Activated T-cell treated with anti-CD3 and anti-CD28 coated beads, Interleukin-2, amount 50 U/mL, for 24 hours (primary cell): Measurements from ENCODE around the gene NAP1L4.

Source experiments
- DNase-seq: peaks from one replicate; pipeline ENCODE4 v3.0.0-alpha.2; 2020
- H3K27ac Mint-ChIP-seq: 2 replicates; pipeline ENCODE4 v1.8.0; 2020; ENCODE audit warnings: mild to moderate bottlenecking, mixed read lengths
- H3K27me3 Mint-ChIP-seq: 2 replicates; pipeline ENCODE4 v1.8.0; 2020; ENCODE audit warnings: mixed read lengths
- H3K36me3 Mint-ChIP-seq: 2 replicates; pipeline ENCODE4 v1.8.0; 2020; ENCODE audit warnings: low read depth, mixed read lengths
- H3K4me1 Mint-ChIP-seq: 2 replicates; pipeline ENCODE4 v1.8.0; 2020; ENCODE audit warnings: low read depth, mixed read lengths
- H3K4me3 Mint-ChIP-seq: 2 replicates; pipeline ENCODE4 v1.8.0; 2020; ENCODE audit warnings: mild to moderate bottlenecking, moderate library complexity, mixed read lengths
- H3K9me3 Mint-ChIP-seq: 2 replicates; pipeline ENCODE4 v1.8.0; 2020; ENCODE audit warnings: mixed read lengths

NAP1L4 gene

GRCh38 chr11:3003396-3004231 lies 11.5 kb upstream of the NAP1L4 start:
- H3K36me3 Mint-ChIP-seq = peaks cover 91% of the 10 kb centered on the region
- no peak for DNase-seq
- H3K9me3 Mint-ChIP-seq = no peaks in the 10 kb centered on the region
- no peaks in the 10 kb centered on the region for H3K27me3 Mint-ChIP-seq
- peak overlapping the region; percentile 9 for H3K27ac Mint-ChIP-seq
- H3K4me3 Mint-ChIP-seq = no peak overlapping the region
- peaks cover 12% of the 10 kb centered on the region for H3K4me1 Mint-ChIP-seq

- Mint-ChIP-seq H3K4me3 (no peak overlapping the region), H3K27ac (peak overlapping the region; percentile 9), H3K4me1 (peaks cover 9% of the 10 kb centered on the region), H3K36me3 (peaks cover 84% of the 10 kb centered on the region), H3K9me3 (no peaks in the 10 kb centered on the region), H3K27me3 (no peaks in the 10 kb centered on the region)
- no peak for DNase-seq
Observed at GRCh38 chr11:3002871-3003270, 10.7 kb upstream of the NAP1L4 start.

- Mint-ChIP-seq H3K27ac (peak overlapping the region; percentile 9), H3K36me3 (peaks cover 79% of the 10 kb centered on the region), H3K9me3 (no peaks in the 10 kb centered on the region), H3K27me3 (no peaks in the 10 kb centered on the region), H3K4me3 (no peak overlapping the region), H3K4me1 (peaks cover 4% of the 10 kb centered on the region)
- DNase-seq = no peak
Observed at GRCh38 chr11:3002351-3002861, 10.3 kb upstream of the NAP1L4 start.

- DNase-seq = no peak
- H3K4me3 Mint-ChIP-seq = no peak overlapping the region
- H3K9me3 Mint-ChIP-seq = no peaks in the 10 kb centered on the region
- no peak overlapping the region for H3K27ac Mint-ChIP-seq
- peaks cover 75% of the 10 kb centered on the region for H3K36me3 Mint-ChIP-seq
- H3K4me1 Mint-ChIP-seq = no peaks in the 10 kb centered on the region
- H3K27me3 Mint-ChIP-seq = no peaks in the 10 kb centered on the region
Observed at GRCh38 chr11:3001496-3001895, 9.4 kb upstream of the NAP1L4 start.

DNA sequence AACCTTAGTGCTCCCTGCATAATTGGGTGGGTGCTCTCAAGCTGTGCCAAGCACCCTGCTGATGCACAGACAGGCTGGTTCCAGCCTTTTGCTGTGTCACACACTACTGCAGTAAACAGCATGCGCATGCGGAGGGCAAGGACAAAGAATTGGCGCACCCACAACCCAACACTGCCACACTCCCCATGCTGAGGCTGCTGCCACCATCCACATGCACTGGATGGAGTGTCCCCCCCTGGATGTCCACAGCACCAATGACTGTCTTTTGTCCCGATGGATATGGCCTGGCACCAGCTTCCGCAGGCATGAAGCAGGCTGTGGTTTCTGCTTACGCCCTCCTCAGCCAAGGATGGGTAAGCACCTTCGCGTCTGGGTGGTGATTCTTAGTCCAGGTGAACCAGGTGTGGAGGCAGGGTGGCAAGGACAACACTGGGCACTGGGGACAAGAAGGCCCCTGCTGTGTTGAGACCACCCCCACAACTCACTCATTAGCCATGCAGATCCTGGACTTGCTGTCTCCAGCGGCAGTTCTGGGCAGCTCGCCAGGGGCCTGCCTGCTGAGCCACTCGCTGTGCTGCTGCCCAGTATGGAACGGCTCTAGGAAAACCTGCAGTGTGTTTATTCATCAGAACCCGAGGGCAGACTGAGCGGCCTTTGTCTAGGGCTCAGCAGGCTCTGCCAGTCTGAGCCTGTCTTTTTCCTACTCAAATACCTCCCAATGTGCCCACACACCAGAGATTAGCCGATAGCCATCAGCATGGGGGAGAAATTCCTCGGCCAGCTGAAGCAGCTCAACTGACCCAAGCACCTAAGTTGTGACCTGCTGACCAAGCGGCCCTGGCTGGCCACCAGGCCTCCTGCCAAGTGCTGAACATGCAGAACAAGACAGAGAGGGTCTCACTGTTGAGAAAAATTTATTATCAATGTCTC lies 8.2 kb upstream of the NAP1L4 start:
- H3K27ac Mint-ChIP-seq = no peak overlapping the region
- H3K36me3 Mint-ChIP-seq = peaks cover 65% of the 10 kb centered on the region
- H3K27me3 Mint-ChIP-seq = no peaks in the 10 kb centered on the region
- H3K9me3 Mint-ChIP-seq = no peaks in the 10 kb centered on the region
- no peaks in the 10 kb centered on the region for H3K4me1 Mint-ChIP-seq
- peak; percentile 20 for DNase-seq
- H3K4me3 Mint-ChIP-seq = no peak overlapping the region

DNA sequence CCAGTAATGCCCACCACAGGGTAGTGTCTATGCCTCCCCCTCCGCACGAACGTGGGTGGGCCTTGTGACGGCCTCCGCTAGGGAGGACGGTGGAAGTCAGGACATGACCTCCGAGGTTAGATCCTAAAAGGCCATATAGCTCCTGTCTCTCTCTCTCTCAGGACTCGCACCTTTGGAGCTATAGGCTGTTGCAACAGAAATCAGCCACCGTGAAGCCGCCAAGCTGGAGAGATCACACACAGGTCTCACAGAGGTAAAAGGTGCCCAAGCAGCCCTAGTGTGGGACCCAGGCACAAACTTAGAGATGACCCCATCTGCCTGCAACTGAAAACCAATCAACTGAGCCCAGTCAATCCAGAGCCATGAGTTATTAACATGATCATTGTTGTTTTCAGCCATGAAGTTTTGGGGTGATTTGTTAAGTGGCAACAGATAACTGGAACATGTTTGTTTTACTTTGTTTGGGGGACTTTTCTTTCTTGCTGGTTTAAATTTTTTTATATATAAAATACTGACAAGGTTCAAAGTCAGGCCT lies 7.4 kb upstream of the NAP1L4 start:
- H3K4me1 Mint-ChIP-seq = no peaks in the 10 kb centered on the region

GRCh38 chr11:2998073-2998850 lies 6.1 kb upstream of the NAP1L4 start:
- H3K9me3 Mint-ChIP-seq = no peaks in the 10 kb centered on the region
- no peaks in the 10 kb centered on the region for H3K4me1 Mint-ChIP-seq
- DNase-seq = peak; percentile 15
- peaks cover 48% of the 10 kb centered on the region for H3K36me3 Mint-ChIP-seq
- H3K27me3 Mint-ChIP-seq = no peaks in the 10 kb centered on the region
- H3K27ac Mint-ChIP-seq = no peak overlapping the region
- no peak overlapping the region for H3K4me3 Mint-ChIP-seq

More for the DNA sequence above, 7.4 kb upstream of the NAP1L4 start:
- H3K9me3 Mint-ChIP-seq = no peaks in the 10 kb centered on the region
- H3K36me3 Mint-ChIP-seq = peaks cover 60% of the 10 kb centered on the region
- peak overlapping the region; percentile 22 for H3K27ac Mint-ChIP-seq
- H3K4me3 Mint-ChIP-seq = no peak overlapping the region
- peak; percentile 15 for DNase-seq
- no peaks in the 10 kb centered on the region for H3K27me3 Mint-ChIP-seq

DNA sequence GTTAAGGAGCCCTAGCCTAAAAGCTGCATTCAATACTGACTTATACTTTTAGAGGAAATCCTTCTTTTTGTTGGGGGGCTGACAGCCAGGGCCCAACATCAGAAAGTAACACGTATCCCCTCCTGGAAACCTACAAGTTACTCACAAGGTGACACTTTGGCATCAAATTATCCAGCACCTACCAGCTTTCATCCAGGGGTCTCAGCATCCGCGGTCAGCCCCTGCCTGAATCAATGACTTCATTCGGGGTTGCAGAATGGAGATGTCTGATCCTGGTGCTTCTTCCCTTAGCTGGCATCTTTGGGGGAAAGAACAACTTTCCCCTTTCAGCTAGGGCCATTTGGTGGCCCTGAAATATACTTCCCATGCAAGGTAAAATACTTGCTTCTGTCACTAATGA lies 5.3 kb upstream of the NAP1L4 start:
- no peak overlapping the region for H3K4me3 Mint-ChIP-seq
- H3K9me3 Mint-ChIP-seq = no peaks in the 10 kb centered on the region
- DNase-seq = peak; percentile 6
- no peaks in the 10 kb centered on the region for H3K27me3 Mint-ChIP-seq
- H3K36me3 Mint-ChIP-seq = peaks cover 43% of the 10 kb centered on the region
- no peak overlapping the region for H3K27ac Mint-ChIP-seq
- H3K4me1 Mint-ChIP-seq = no peaks in the 10 kb centered on the region

- Mint-ChIP-seq H3K9me3 (no peaks in the 10 kb centered on the region), H3K4me1 (no peaks in the 10 kb centered on the region), H3K27me3 (no peaks in the 10 kb centered on the region), H3K27ac (no peak overlapping the region), H3K36me3 (peaks cover 41% of the 10 kb centered on the region), H3K4me3 (no peak overlapping the region)
- peak; percentile 16 for DNase-seq
Observed at GRCh38 chr11:2996976-2997375, 4.8 kb upstream of the NAP1L4 start.

- no peak overlapping the region for H3K27ac Mint-ChIP-seq
- DNase-seq = no peak
- H3K27me3 Mint-ChIP-seq = no peaks in the 10 kb centered on the region
- H3K4me3 Mint-ChIP-seq = no peak overlapping the region
- H3K9me3 Mint-ChIP-seq = no peaks in the 10 kb centered on the region
- H3K36me3 Mint-ChIP-seq = peaks cover 38% of the 10 kb centered on the region
- H3K4me1 Mint-ChIP-seq = no peaks in the 10 kb centered on the region
Observed at GRCh38 chr11:2995893-2996554, 3.9 kb upstream of the NAP1L4 start.

DNA sequence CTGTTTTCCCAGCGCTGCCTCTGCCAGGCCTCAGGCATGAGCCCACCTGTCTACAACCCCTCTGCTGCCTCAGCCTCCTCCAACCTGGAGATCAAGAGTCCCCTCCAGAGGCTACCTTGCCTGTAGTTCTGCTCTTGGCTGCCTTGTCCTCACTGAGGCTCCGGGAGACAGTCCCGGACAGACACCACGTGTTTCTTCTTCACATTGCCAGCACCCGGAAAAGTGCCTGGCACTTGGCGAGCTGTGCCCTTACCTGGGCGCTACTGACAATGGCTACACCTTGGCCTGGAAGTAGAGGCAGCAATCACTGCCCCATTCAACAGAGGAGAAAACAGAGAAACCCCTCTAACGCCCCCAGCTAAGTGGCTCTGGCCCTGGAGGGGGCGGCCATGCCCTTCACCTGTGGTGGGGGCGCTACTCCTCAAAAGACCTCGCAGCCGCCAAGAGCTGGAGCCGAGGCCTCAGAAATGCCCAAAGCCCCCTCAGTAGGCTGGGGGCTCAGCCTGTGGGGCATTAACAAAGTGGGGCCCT lies 3.0 kb upstream of the NAP1L4 start:
- H3K9me3 Mint-ChIP-seq = no peaks in the 10 kb centered on the region
- peaks cover 4% of the 10 kb centered on the region for H3K4me1 Mint-ChIP-seq
- no peak overlapping the region for H3K27ac Mint-ChIP-seq
- DNase-seq = no peak
- peaks cover 38% of the 10 kb centered on the region for H3K36me3 Mint-ChIP-seq
- H3K27me3 Mint-ChIP-seq = no peaks in the 10 kb centered on the region
- no peak overlapping the region for H3K4me3 Mint-ChIP-seq

DNA sequence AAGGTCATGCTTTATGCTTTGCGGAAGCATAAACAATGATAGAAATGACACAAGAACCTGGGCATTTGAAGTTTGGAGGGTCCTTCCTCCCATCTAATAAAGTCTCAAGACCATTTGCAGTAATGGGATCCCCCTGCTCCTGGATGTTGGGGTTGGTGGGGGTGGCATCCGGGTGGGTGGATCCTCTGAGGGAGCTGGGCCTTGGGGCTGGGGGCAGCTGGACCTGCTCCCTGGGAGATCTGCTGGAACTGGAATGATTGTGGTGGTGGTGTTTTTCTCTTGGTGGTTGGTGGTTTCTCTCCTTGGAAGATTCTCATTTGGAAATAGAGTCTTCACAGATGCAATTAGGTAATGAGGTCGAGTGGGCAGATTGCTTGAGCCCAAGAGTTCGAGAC lies 2.2 kb upstream of the NAP1L4 start:
- peaks cover 12% of the 10 kb centered on the region for H3K4me1 Mint-ChIP-seq
- H3K27me3 Mint-ChIP-seq = no peaks in the 10 kb centered on the region
- H3K9me3 Mint-ChIP-seq = no peaks in the 10 kb centered on the region
- DNase-seq = no peak
- H3K27ac Mint-ChIP-seq = no peak overlapping the region
- peak overlapping the region; percentile 11 for H3K4me3 Mint-ChIP-seq
- peaks cover 38% of the 10 kb centered on the region for H3K36me3 Mint-ChIP-seq

DNA sequence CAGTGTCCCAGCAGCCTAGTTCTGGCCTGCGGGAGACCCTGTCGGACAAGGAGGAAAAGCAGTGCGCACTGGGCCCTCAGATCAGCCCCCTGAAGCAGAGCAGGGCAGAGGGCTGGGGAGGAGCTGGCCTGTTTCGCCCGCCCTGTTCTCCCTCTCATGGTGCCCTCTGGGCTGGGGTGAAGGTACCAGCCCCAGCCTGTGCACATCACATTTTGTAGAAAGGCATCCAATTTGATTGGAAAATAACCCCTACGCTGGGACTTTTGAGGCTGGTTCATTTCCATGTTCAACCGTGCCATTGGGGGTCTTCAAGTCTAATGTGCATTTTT lies 832 bp upstream of the NAP1L4 start:
- no peaks in the 10 kb centered on the region for H3K27me3 Mint-ChIP-seq
- H3K27ac Mint-ChIP-seq = peak overlapping the region; percentile 99
- no peaks in the 10 kb centered on the region for H3K9me3 Mint-ChIP-seq
- peak overlapping the region; percentile 92 for H3K4me3 Mint-ChIP-seq
- no peak for DNase-seq
- peaks cover 25% of the 10 kb centered on the region for H3K4me1 Mint-ChIP-seq
- peaks cover 47% of the 10 kb centered on the region for H3K36me3 Mint-ChIP-seq
